Nucleus accumbens (tissue), 56 donors: ENCODE measurements around the gene WDSUB1.

Source experiments
- DNase-seq, 56 donors: peaks; one replicate each; lab custom pipeline; 2025; lab: John Stamatoyannopoulos, UW

WDSUB1 gene

GRCh38 chr2:159285929-159286708 is at the start of gene WDSUB1:
TSS of gene WDSUB1 (minus strand) at chr2:159286703. CDS start at chr2:159283069, 3,634 bp downstream.
- DNase-seq = peak in 50 of 56 donors; percentile 7 to 66 (median 45)

- no peak for DNase-seq
Observed at GRCh38 chr2:159326569-159327255, 40.2 kb upstream of the WDSUB1 start.

- no peak for DNase-seq
Observed at GRCh38 chr2:159322419-159322818, 35.9 kb upstream of the WDSUB1 start.

- DNase-seq = no peak
Observed at GRCh38 chr2:159317392-159318088, 31.0 kb upstream of the WDSUB1 start.

- no peak for DNase-seq
Observed at GRCh38 chr2:159307942-159308341, 21.4 kb upstream of the WDSUB1 start.

- DNase-seq = no peak
Observed at GRCh38 chr2:159300586-159300985, 14.1 kb upstream of the WDSUB1 start.

GRCh38 chr2:159298967-159299366 is 12.5 kb upstream of the WDSUB1 start:
- DNase-seq = no peak

GRCh38 chr2:159297042-159297707 is 10.7 kb upstream of the WDSUB1 start:
- DNase-seq = no peak

- no peak for DNase-seq
Observed at GRCh38 chr2:159292157-159292556, 5.7 kb upstream of the WDSUB1 start.

- peak in 2 of 56 donors; percentile 1 to 20 for DNase-seq
Observed at GRCh38 chr2:159290289-159290907, 3.9 kb upstream of the WDSUB1 start.

- DNase-seq = no peak
Observed at GRCh38 chr2:159287733-159288132, 1.2 kb upstream of the WDSUB1 start.

- DNase-seq = peak; percentile 73 to 99 (median 96)
Observed at GRCh38 chr2:159286709-159287441, 372 bp upstream of the WDSUB1 start.

- DNase-seq = peak in 1 of 56 donors; percentile 2
Observed at GRCh38 chr2:159285433-159285832, 1.1 kb downstream of the WDSUB1 start.

- no peak for DNase-seq
Observed at GRCh38 chr2:159283529-159283928, 3.0 kb downstream of the WDSUB1 start.

- no peak for DNase-seq
Observed at GRCh38 chr2:159281002-159281401, 5.5 kb downstream of the WDSUB1 start.

- no peak for DNase-seq
Observed at GRCh38 chr2:159279700-159280099, 6.8 kb downstream of the WDSUB1 start.

GRCh38 chr2:159275111-159275510 is 11.4 kb downstream of the WDSUB1 start:
- no peak for DNase-seq

- DNase-seq = no peak
Observed at GRCh38 chr2:159272156-159272555, 14.3 kb downstream of the WDSUB1 start.

- DNase-seq = no peak
Observed at GRCh38 chr2:159270744-159271379, 15.6 kb downstream of the WDSUB1 start.
